NK-92 (cell line): Measurements from ENCODE around the gene VEPH1.

ENCODE experiments used
- DNase-seq: peaks from one replicate; lab custom pipeline; 2025; ENCODE audit not compliant: unreplicated experiment; lab: John Stamatoyannopoulos, UW

VEPH1 gene

DNA sequence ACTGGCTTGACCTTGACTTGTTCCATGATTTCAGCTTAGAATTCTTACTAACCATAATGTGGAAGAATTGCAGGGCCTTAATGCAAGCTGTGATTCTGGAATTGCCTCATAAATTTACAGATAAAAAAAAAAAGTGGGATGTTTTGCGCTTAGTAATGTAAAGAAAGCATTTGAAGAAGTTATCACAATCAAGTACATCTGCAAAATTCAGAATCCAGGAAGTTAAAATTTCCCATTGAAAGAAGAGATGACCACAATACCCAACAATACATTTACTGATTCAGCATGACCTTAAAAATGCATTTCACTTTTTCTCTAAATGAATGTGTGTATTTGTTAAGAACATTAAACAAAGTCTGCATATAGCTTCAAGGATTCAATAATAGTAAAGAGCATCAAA is 278.2 kb downstream of the VEPH1 start:
- DNase-seq: no peak

DNA sequence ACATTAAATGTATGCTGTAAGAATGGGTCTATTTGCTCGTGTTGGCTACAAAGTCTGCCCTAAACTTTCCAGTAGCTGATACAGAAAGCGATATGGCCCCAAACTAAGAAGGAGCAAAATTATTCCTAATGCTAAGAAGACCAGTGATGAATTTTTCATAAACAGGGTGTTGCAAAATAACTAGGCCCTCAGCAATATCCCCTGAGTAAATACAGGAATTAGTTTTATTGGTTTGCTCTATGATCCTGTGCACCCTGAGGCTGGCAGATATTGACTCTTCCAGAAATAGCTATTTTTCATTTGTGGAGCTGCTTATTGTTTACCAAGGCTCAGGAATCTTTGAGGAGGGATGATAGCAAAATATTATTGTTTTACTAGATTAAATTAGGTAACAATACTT is 282.3 kb downstream of the VEPH1 start:
- DNase-seq: no peak

- no peak for DNase-seq
Measured at GRCh38 chr3:157220211-157220610, 283.0 kb downstream of the VEPH1 start.

DNA sequence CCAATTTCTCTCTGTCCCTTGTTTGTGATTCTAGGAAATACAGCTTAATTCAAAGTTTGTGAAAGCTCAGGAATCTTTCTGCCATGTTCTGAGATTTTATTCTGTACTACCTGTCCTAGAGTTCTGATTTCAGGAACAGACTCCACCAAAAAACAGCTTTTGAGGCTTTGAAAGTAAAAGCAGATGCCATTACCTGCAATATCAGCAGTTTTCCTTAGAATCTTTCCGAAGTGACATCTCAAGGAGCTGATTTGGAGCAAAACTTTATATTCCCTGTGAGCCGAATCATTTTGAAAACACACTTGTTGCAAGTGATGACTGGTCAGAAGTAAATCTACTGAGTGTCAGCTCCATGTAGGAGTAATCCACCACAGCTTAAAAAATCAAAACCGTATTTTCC is 284.0 kb downstream of the VEPH1 start:
- no peak for DNase-seq
